ENCODE measurements around the gene CPSF4L.

CPSF4L gene

DNA sequence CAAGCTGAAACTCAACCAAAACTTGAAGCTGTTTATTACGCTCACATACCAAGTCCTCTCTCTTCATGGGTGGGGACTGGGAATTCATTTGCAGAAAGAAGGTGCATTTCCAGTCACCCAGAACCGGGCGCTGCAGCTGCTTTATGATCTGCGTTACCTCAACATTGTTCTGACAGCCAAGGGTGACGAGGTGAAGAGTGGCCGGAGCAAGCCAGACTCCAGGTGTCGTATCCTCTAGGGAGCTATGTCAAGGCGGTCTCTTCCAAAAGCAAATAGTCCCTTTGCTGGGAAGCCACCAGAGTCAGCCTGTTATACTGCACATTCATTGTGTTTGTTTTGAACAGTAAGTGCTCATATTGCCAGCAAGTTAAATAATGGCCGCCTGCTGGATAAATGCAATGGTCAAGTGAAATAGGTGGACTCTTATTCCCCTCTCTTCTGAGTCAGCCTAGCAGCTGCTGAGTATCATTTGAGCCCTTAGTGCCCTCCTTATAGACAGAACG is 56.2 kb downstream of the CPSF4L start:
- TF ChIP-seq, protein P1, sequence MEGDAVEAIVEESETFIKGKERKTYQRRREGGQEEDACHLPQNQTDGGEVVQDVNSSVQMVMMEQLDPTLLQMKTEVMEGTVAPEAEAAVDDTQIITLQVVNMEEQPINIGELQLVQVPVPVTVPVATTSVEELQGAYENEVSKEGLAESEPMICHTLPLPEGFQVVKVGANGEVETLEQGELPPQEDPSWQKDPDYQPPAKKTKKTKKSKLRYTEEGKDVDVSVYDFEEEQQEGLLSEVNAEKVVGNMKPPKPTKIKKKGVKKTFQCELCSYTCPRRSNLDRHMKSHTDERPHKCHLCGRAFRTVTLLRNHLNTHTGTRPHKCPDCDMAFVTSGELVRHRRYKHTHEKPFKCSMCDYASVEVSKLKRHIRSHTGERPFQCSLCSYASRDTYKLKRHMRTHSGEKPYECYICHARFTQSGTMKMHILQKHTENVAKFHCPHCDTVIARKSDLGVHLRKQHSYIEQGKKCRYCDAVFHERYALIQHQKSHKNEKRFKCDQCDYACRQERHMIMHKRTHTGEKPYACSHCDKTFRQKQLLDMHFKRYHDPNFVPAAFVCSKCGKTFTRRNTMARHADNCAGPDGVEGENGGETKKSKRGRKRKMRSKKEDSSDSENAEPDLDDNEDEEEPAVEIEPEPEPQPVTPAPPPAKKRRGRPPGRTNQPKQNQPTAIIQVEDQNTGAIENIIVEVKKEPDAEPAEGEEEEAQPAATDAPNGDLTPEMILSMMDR (IDR thresholded peaks at IDR 0.05; ENCODE audit: insufficient read depth, low read depth, low read length, missing control alignments), result no peak
- no peak for DNase-seq (ENCODE audit: low read depth)
- no peak overlapping the region for H3K4me3 ChIP-seq (ENCODE audit: low read depth, low read length)

DNA sequence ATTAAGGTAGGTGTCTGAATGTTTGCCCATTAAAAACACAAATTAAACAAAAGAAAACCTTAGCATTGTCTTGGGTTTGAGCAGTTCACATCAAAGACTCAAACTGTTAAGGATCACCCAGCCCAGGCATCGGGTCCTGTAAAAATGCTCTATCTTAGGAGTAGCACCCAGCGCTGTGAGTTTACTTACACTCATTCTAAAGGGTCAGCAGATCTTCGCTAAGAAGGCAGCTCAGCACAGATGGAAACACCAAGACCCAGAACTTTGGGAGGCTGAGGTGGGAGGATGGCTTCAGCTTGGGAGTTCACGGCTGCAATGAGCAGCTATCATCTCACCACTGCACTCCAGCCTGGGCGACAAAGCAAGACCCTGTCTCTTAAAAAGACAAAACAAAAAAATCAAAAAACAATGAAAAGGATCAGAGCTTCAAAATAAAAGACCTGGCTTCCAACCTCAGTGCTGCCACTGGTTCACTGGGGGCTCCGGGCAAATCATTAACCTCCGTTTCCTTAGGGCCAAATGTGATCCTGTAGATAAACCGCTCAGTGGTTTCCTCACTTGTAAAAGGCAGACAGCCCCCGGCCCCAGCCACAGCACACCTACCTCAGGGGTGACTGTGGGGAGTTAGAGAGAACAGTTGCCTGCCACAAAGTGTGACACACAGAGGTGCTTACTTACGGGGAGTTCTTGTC is 57.7 kb downstream of the CPSF4L start:
- DNase-seq (ENCODE audit: low read depth), result no peak
- TF ChIP-seq, protein P1 (IDR thresholded peaks at IDR 0.05; ENCODE audit: insufficient read depth, low read depth, low read length, missing control alignments), result no peak
- H3K4me3 ChIP-seq (ENCODE audit: low read depth, low read length), result no peak overlapping the region

DNA sequence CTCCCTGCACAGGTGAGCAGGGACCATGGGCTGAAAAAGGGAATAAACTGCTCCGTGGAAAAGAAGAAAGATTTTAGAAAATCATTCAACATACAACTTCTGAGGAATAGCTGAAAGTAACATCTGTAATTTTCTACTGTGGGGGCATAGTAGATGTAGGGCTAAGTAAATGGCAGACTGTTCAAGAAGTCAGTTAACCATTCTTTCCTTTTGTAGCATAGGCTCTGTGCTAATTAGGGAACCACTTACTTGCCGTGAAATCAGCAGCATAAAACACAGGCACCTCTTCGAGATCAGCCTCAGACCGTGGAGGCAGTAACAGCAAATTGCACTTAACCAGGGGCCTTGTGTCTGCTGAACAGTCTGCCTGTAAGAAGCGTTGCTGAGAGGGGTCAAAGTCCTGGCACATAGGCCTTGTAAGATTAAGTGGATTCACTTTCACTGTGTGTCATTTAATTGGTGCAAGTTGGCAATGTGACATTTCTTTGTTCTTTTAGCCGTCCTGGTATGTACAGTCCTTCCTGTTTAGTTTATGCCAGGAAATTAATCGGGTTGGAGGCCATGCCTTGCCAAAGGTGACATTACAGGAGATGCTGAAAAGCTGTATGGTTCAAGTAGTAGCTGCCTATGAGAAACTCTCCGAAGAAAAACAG is 58.4 kb downstream of the CPSF4L start:
- DNase-seq (ENCODE audit: low read depth), result no peak
- no peak overlapping the region for H3K4me3 ChIP-seq (ENCODE audit: low read depth, low read length)
- TF ChIP-seq, protein P1 (IDR thresholded peaks at IDR 0.05; ENCODE audit: insufficient read depth, low read depth, low read length, missing control alignments), result no peak

DNA sequence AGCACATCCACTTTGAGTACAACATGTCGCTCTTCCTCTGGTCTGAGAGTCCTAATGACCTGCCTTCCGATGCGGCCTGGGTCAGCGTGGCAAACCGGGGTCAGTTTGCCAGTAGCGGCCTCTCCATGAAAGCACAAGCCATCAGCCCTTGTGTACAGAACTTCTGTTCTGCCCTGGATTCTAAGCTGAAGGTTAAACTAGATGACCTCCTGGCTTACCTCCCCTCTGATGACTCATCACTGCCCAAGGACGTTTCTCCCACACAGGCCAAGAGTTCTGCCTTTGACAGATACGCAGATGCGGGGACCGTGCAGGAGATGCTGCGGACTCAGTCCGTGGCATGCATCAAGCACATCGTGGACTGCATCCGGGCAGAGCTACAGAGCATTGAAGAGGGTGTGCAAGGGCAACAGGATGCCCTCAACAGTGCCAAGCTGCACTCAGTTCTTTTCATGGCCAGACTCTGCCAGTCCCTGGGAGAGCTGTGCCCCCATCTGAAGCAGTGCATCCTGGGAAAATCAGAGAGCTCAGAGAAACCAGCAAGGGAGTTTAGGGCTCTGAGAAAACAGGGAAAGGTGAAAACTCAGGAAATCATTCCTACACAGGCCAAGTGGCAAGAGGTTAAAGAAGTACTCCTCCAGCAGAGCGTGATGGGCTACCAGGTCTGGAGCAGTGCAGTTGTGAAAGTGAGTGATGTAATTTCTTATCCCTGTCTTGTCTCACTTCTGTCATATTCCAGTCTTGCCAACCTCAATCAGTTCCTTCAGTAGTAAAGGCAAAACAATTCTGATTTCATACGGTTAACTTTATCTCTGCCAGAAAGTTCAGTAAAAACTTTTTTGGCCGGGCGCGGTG is 60.2 kb downstream of the CPSF4L start:
- TF ChIP-seq, protein P1 (IDR thresholded peaks at IDR 0.05; ENCODE audit: insufficient read depth, low read depth, low read length, missing control alignments), result no peak
- no peak for DNase-seq (ENCODE audit: low read depth)
- no peak overlapping the region for H3K4me3 ChIP-seq (ENCODE audit: low read depth, low read length)

DNA sequence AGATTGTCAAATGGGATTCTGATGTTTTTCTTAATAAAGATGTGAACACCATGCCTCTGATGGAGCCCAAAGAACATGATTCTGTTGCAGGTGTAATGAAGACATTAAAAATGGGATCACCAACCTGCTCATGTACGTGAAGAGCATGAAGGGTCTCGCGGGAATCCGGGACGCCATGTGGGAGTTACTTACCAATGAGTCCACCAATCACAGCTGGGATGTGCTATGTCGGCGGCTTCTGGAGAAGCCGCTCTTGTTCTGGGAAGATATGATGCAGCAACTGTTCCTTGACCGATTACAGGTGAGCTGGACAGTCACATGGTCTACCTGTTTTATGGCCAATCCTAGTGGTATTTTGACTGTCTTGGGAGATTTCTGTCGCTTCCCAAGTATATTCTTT is 61.2 kb downstream of the CPSF4L start:
- no peak for DNase-seq (ENCODE audit: low read depth)
- TF ChIP-seq, protein P1 (IDR thresholded peaks at IDR 0.05; ENCODE audit: insufficient read depth, low read depth, low read length, missing control alignments), result no peak
- no peak overlapping the region for H3K4me3 ChIP-seq (ENCODE audit: low read depth, low read length)

DNA sequence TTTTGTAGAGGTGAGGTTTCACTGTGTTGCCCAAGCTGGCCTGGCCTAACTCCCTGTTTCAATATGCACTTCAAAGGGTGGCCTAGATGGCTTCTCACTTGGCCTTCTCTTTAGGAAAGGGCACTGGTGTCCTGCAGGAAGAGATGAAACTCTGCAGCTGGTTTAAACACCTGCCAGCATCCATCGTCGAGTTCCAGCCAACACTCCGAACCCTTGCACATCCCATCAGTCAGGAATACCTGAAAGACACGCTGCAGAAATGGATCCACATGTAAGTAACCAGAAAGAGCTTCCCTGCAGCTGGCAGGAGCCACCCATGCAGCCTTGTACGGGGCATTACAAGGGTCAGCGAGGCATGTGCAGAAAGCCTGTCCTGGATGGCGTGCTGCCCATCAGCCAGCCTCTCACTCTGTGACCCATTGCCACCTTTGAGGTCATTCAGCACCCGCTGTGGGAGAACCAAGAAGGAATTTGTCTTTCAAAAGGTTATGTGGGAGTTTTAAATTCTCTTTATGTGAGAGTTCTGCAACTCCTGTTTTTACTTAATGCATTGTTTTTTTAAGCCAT is 61.8 kb downstream of the CPSF4L start:
- DNase-seq (ENCODE audit: low read depth), result no peak
- TF ChIP-seq, protein P1 (IDR thresholded peaks at IDR 0.05; ENCODE audit: insufficient read depth, low read depth, low read length, missing control alignments), result no peak

More for the DNA sequence above, 61.8 kb downstream of the CPSF4L start:
- H3K4me3 ChIP-seq (ENCODE audit: low read depth, low read length), result no peak overlapping the region
